Keratinocyte (primary cell): ENCODE results near the gene RNASEH1.

ENCODE experiments used
- EZH2 ChIP-seq: IDR thresholded peaks from one replicate; pipeline ENCODE4 v1.6.1; 2012; ENCODE audit warnings: inconsistent platforms, mild to moderate bottlenecking, low read length, moderate library complexity
- TF ChIP-seq, protein P1 (sequence below), 3 experiments: IDR thresholded peaks in 1 of 3; conservative IDR thresholded peaks in 1 of 3; optimal IDR thresholded peaks in 1 of 3; 2 replicates in 2 of 3; 3 replicates in 1 of 3; pipeline versions ENCODE3 to v1.5.1; 2011; ENCODE audit warnings: low read length in 3 of 3, mild to moderate bottlenecking in 3 of 3, moderate library complexity in 2 of 3, control low read depth in 1 of 3, inconsistent platforms in 1 of 3; ENCODE audit not compliant: insufficient read depth in 2 of 3; ENCODE audit errors: extremely low read depth in 1 of 3

DNA sequence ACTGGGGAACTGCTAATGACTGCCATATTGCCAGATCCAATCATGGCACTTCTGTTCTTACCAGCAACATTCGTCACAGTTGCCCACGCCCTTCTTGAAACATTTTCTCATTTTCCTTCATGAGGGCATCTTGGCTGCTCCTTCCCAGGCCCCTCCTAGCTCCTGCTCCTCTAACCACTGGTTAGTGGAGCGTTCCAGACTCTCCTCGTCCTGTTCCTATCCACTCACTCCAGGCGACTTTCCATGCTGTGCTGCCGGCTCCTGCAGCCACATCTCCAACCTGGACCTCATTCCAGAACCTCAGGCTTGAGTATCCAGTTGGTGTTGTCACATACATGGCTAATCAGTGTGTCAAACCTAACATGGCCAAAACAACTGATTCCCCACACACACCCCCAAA, 37.5 kb downstream of the RNASEH1 start:
- TF ChIP-seq, protein P1, sequence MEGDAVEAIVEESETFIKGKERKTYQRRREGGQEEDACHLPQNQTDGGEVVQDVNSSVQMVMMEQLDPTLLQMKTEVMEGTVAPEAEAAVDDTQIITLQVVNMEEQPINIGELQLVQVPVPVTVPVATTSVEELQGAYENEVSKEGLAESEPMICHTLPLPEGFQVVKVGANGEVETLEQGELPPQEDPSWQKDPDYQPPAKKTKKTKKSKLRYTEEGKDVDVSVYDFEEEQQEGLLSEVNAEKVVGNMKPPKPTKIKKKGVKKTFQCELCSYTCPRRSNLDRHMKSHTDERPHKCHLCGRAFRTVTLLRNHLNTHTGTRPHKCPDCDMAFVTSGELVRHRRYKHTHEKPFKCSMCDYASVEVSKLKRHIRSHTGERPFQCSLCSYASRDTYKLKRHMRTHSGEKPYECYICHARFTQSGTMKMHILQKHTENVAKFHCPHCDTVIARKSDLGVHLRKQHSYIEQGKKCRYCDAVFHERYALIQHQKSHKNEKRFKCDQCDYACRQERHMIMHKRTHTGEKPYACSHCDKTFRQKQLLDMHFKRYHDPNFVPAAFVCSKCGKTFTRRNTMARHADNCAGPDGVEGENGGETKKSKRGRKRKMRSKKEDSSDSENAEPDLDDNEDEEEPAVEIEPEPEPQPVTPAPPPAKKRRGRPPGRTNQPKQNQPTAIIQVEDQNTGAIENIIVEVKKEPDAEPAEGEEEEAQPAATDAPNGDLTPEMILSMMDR (optimal IDR thresholded peaks at IDR 0.05 in 1 of 3, IDR thresholded peaks at IDR 0.05 in 1 of 3, conservative IDR thresholded peaks at IDR 0.05 in 1 of 3; ENCODE audit: extremely low read depth in 1 of 3, insufficient read depth in 2 of 3, low read length in 3 of 3): no peak
- TF ChIP-seq EZH2: no peak
